Activated CD8-positive, alpha-beta T cell treated with anti-CD3 and anti-CD28 coated beads, Interleukin-2, amount 10 ng/mL, durations not matched to agents 7 days and 5 days (primary cell): ENCODE data around the gene FAM20C. TPM values are rescaled to one million over a fixed set of nuclear protein-coding genes. Genes with fewer than 3 reads are reported as not detected.

Experiments used
- ATAC-seq: fragments of 150-1000 bp; cut with Tn5 transposase; one replicate; pipeline ENCODE4 v1.10.0; 2021; ENCODE audit warnings: moderate library complexity
- CTCF ChIA-PET: fragments of 350-600 bp; sonication (Branson Sonifier 250); formaldehyde crosslinking; loops from one replicate; lab custom pipeline; 2021; ENCODE audit warnings: antibody characterized with exemption; lab: Charles Lee
- POLR2A ChIA-PET: fragments of 350-600 bp; sonication (Branson Sonifier 250); formaldehyde crosslinking; loops from one replicate; lab custom pipeline; 2021; ENCODE audit warnings: antibody characterized with exemption; lab: Charles Lee
- DNase-seq: peaks from one replicate; pipeline ENCODE4 v3.0.0-alpha.2; 2020
- H3K27ac Mint-ChIP-seq: one replicate; pipeline ENCODE4 v1.8.0; 2021; ENCODE audit warnings: mild to moderate bottlenecking, mixed read lengths
- H3K27me3 Mint-ChIP-seq: one replicate; pipeline ENCODE4 v1.8.0; 2021; ENCODE audit warnings: low read depth, mixed read lengths
- H3K36me3 Mint-ChIP-seq: one replicate; pipeline ENCODE4 v1.8.0; 2021; ENCODE audit warnings: low read depth, mixed read lengths
- H3K4me1 Mint-ChIP-seq: one replicate; pipeline ENCODE4 v1.8.0; 2021; ENCODE audit warnings: low read depth, mixed read lengths
- H3K4me3 Mint-ChIP-seq: one replicate; pipeline ENCODE4 v1.8.0; 2021; ENCODE audit warnings: mild to moderate bottlenecking, mixed read lengths
- H3K9me3 Mint-ChIP-seq: one replicate; pipeline ENCODE4 v1.8.0; 2022; ENCODE audit warnings: mixed read lengths; ENCODE audit not compliant: insufficient read depth
- total RNA-seq, 2 experiments: library from RNA; stranded (reverse); gene quantifications; one replicate each; pipeline ENCODE4 v1.2.3, GENCODE V29; 2021

Gene FAM20C
- total RNA-seq, 2 experiments from 2014 or later = 0.74 TPM; not detected in 1

DNA sequence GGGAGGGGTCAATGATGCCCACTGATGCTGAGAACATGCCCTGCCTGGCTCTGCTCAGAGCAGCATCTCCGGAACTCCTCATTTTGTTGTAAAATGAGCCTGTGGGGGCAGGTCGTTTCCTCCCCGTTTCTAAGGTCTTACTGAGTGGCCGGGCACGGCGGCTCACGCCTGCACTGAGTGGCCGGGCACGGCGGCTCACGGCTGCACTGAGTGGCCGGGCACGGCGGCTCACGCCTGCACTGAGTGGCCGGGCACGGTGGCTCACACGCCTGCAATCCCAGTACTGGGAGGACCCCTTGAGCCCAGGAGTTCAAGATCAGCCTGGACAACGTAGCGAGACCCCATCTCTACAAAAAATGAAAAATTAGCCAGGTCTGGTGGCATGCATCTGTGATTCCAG, 58.6 kb downstream of the FAM20C start:
- H3K4me1 Mint-ChIP-seq = no peaks in the 10 kb centered on the region
- ChIA-PET CTCF (no interaction called here), POLR2A (no interaction called here)
- no peak for ATAC-seq
- H3K9me3 Mint-ChIP-seq = no peaks in the 10 kb centered on the region
- H3K27me3 Mint-ChIP-seq = no peaks in the 10 kb centered on the region
- no peaks in the 10 kb centered on the region for H3K36me3 Mint-ChIP-seq
- no peak overlapping the region for H3K4me3 Mint-ChIP-seq
- H3K27ac Mint-ChIP-seq = no peak overlapping the region
- DNase-seq = no peak

DNA sequence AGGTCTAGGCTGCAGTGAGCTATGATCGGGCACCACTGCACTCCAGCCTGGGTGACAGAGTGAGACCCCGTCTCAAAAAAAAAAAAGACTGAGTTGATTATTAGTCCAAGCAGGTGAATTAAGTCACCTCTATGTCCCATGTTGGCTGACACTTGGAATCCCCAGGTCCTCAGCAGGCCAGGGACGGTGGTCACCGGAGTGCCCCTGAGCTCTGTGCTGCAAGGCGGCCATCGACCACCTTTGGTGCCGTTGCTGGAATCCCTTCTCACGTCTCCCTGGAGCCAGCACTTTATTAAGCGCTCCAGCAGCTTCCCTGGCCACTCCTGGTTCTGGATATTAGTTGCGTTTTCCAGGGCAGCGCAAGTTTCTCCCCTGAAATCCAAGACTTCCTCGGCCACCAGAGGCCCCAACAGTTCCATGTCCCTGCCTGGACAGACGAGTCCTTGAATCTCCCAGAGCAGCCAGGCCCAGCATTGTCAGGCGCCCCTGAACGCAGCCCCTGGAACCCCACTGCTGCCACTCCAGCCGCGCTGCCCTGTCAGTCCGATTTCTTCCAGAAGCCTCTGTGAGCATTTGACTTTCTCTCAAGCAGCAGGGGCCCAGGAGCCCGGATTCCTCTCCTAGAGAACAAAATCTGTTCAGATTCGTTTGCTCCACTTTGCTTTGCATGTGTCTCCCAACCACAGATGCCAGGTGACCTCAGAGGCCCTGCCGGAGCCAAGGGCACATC, 59.2 kb downstream of the FAM20C start:
- POLR2A ChIA-PET = no interaction called here
- DNase-seq (no peak), ATAC-seq (no peak)
- Mint-ChIP-seq H3K36me3 (no peaks in the 10 kb centered on the region), H3K9me3 (no peaks in the 10 kb centered on the region), H3K4me1 (no peaks in the 10 kb centered on the region), H3K27ac (no peak overlapping the region), H3K4me3 (no peak overlapping the region), H3K27me3 (no peaks in the 10 kb centered on the region)
- CTCF ChIA-PET = no interaction called here

DNA sequence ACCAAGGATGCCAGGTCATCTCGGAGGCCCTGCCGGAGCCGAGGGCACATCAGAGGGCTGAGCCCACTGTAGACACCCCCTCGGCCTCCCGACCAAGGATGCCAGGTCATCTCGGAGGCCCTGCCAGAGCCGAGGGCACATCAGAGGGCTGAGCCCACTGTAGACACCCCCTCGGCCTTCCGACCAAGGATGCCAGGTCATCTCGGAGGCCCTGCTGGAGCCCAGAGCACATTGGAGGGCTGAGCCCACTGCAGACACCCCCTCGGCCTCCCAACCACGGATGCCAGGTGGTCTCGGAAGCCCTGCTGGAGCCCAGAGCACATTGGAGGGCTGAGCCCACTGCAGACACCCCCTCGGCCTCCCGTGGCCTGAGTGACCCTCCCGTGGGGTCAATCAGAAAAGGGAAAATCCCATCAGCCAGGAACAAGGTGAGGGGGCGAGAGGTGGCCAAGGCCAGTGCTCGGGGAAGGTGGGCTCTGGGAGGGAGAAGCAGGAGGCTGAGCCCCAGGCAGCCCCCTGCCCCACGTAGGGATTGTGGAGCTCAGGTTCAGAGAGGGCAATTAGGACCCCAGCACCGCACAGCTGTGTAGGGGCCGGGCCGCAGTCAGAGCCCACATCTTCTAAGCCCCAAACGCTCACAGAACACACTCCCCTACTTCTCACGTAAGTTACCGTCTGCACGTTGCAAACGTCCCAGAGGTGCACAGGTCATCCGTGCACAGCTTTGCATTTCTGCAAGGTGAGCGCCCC, 60.0 kb downstream of the FAM20C start:
- H3K4me1 Mint-ChIP-seq = no peaks in the 10 kb centered on the region
- no peak overlapping the region for H3K4me3 Mint-ChIP-seq
- H3K36me3 Mint-ChIP-seq = no peaks in the 10 kb centered on the region
- DNase-seq (no peak), ATAC-seq (no peak)
- ChIA-PET CTCF (no interaction called here), POLR2A (no interaction called here)
- H3K27me3 Mint-ChIP-seq = no peaks in the 10 kb centered on the region
- no peaks in the 10 kb centered on the region for H3K9me3 Mint-ChIP-seq
- no peak overlapping the region for H3K27ac Mint-ChIP-seq

DNA sequence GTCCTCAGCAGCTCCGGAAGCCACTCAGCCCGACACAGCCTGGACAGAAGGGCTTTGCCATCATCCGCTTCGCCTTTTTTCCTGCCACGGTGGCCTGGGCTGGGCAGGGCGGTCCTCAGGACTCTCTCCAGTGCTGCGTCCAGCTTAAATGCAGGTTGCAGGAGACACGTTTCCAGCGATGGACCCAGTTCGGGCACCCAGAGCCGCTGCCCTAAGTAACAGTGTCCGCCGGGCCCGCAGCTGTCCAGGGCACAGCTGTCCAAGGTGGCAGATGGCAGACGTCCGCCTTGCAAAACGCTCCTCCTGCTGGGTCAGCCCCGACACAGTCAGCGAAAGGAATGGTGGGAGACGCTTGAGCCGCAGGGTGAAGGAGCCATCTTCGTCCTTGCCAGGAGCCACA, 60.6 kb downstream of the FAM20C start:
- H3K4me3 Mint-ChIP-seq = no peak overlapping the region
- H3K4me1 Mint-ChIP-seq = no peaks in the 10 kb centered on the region
- POLR2A ChIA-PET = no interaction called here
- H3K36me3 Mint-ChIP-seq = no peaks in the 10 kb centered on the region
- no peak overlapping the region for H3K27ac Mint-ChIP-seq
- no peaks in the 10 kb centered on the region for H3K27me3 Mint-ChIP-seq
- no peaks in the 10 kb centered on the region for H3K9me3 Mint-ChIP-seq
- ATAC-seq (no peak), DNase-seq (no peak)
- CTCF ChIA-PET = no interaction called here

DNA sequence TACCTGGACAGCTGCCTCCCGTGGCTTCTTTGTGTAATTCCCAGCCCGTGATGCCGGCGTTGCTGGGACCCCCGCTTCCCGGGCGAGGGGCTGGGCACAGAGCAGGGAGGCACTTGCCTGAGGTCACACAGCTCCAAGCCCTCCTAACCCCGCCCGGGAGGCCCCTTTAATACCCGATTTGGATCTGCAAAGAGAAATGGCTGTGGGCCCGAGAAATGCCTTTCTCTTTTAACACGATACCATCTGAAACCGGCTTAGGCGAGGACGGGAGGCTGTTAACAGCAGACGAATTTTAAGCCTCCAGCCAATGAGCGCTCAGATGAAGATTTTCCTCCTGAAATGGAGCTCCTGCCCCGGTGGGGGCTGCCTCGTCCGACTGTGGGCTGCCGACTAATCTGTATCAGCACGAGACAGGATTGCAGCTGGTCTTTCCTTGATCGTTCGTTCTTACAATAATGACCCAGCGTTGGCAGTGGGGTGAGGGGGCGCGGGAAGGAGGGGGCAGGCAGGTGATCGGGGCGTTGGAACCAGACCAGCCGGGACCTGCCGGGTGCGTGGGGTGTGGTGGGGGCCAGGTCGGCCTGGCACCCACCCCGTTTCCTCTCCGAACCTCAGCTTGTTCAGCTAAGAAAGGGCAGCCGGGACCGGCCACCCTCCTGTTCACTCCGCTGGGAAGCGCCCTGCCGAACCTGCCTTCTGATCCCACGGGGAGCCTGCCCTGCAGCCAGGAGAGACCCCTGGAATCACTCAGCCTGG, 61.4 kb downstream of the FAM20C start:
- Mint-ChIP-seq H3K36me3 (no peaks in the 10 kb centered on the region), H3K27ac (no peak overlapping the region), H3K9me3 (no peaks in the 10 kb centered on the region), H3K4me3 (no peak overlapping the region), H3K4me1 (no peaks in the 10 kb centered on the region), H3K27me3 (no peaks in the 10 kb centered on the region)
- ChIA-PET POLR2A (no interaction called here), CTCF (no interaction called here)
- ATAC-seq (no peak), DNase-seq (no peak)

DNA sequence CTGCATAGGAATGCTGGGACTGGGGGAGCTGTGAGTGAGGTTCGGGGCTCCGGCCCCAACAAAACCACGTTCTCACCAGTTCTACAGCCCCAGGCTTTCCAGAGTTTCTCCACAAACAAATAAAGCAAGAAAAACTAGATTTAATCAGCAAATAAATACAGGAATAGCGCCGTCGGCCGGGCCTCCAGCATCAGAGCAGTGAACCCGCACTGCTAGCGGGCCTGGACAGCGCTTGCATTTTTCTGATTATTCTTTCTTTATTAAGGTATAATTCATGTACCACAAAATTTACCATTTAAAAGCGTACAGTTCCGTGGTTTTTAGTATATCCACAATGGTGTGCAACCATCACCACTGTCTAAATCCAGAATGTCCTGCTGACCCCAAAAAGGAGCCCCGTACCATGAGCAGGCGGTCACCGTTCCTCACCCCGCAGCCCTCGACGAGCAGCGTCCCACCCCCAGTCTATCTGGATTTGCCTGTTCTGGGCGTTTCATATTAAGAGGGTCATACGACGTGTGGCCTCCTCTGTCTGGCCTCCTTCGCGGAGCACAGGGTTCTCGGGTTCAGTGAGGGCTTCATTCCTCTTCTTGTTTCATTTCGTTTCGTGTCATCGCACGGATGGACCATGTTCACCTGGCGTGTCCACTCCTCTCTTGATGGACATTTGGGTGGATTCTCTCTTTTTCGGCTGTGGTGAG, 62.1 kb downstream of the FAM20C start:
- Mint-ChIP-seq H3K4me3 (no peak overlapping the region), H3K4me1 (no peaks in the 10 kb centered on the region), H3K9me3 (no peaks in the 10 kb centered on the region), H3K36me3 (no peaks in the 10 kb centered on the region), H3K27ac (no peak overlapping the region), H3K27me3 (no peaks in the 10 kb centered on the region)
- no peak for ATAC-seq
- ChIA-PET POLR2A (no interaction called here), CTCF (no interaction called here)
- DNase-seq = no peak

DNA sequence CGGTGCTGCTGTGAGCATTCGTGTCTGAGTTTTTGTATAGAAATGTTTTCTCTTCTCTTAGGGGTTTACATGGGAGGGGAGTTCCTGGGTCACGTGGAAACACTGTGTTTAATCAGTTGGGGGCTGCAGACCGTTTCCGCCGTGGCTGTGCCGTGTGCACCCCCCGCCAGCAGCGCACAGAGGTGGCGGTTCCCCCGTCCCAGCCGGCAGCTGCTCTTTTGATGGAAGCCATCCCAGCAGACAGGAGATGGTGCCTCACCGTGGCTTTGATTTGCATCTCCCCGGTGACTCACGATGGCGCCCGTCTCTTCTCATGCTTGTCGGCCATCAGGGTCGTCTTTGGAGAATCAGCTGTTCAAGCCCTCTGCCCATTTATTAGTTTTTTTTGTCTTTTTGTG, 62.7 kb downstream of the FAM20C start:
- POLR2A ChIA-PET = no interaction called here
- no peak overlapping the region for H3K4me3 Mint-ChIP-seq
- no peak for DNase-seq

DNA sequence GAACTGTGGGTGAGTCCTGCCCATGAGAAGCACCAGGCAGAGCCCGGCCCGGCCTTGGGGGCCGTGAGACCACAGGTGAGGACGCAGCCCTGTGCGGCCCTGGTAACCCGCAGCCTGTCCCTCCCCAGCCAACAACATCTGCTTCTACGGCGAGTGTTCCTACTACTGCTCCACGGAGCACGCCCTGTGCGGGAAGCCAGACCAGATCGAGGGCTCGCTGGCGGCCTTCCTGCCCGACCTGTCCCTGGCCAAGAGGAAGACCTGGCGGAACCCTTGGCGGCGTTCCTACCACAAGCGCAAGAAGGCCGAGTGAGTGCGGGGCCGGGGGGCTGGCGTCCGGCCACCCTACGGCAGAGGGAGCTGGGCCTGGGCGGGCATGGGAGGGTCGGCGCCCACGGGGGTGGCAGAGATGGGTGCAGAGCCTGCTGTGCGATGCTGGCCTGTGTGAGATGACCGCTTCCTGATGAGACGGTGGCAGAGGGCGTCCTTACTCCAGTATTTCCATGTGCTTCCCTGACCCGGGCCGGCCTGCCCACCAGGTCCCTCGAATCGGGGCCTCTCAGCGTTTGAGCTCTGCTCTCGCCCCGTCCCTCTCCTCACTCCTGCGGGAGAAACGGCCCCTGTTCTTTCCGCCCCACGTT, 63.5 kb downstream of the FAM20C start:
- CTCF ChIA-PET = no interaction called here
- no peaks in the 10 kb centered on the region for H3K4me1 Mint-ChIP-seq
- POLR2A ChIA-PET = no interaction called here
- H3K4me3 Mint-ChIP-seq = no peak overlapping the region
- DNase-seq (no peak), ATAC-seq (no peak)
- H3K36me3 Mint-ChIP-seq = no peaks in the 10 kb centered on the region
- H3K27me3 Mint-ChIP-seq = no peaks in the 10 kb centered on the region
- H3K9me3 Mint-ChIP-seq = no peaks in the 10 kb centered on the region
- H3K27ac Mint-ChIP-seq = no peak overlapping the region

More for the DNA sequence above, 62.7 kb downstream of the FAM20C start:
- no peaks in the 10 kb centered on the region for H3K27me3 Mint-ChIP-seq
- H3K9me3 Mint-ChIP-seq = no peaks in the 10 kb centered on the region
- no peak overlapping the region for H3K27ac Mint-ChIP-seq
- no peaks in the 10 kb centered on the region for H3K36me3 Mint-ChIP-seq
- no peak for ATAC-seq
- no peaks in the 10 kb centered on the region for H3K4me1 Mint-ChIP-seq
- CTCF ChIA-PET = no interaction called here

DNA sequence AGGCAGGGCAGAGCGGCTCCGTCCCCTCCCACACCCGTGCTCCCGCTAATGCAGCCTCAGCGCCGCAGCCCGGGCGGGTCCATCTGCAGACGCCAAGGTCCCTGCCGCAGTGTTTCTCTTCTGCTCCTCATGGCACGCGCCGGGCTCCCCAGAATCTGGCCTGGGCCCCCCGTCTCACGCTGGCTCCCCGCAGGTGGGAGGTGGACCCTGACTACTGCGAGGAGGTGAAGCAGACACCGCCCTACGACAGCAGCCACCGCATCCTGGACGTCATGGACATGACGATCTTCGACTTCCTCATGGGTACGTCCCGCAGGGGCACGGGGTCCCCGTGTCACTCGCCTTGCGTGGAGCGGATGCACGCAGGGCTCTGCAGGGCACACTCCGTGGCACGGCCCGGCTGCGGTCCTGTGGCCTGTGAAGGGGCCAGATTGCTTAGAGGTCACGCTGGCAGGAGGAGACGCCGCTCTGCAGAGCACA, 64.1 kb downstream of the FAM20C start:
- no peak overlapping the region for H3K4me3 Mint-ChIP-seq
- no peak for DNase-seq
- H3K4me1 Mint-ChIP-seq = no peaks in the 10 kb centered on the region
- CTCF ChIA-PET = no interaction called here
- no peak for ATAC-seq
- H3K27me3 Mint-ChIP-seq = no peaks in the 10 kb centered on the region
- H3K27ac Mint-ChIP-seq = no peak overlapping the region
- no peaks in the 10 kb centered on the region for H3K36me3 Mint-ChIP-seq
- POLR2A ChIA-PET = no interaction called here
- no peaks in the 10 kb centered on the region for H3K9me3 Mint-ChIP-seq

DNA sequence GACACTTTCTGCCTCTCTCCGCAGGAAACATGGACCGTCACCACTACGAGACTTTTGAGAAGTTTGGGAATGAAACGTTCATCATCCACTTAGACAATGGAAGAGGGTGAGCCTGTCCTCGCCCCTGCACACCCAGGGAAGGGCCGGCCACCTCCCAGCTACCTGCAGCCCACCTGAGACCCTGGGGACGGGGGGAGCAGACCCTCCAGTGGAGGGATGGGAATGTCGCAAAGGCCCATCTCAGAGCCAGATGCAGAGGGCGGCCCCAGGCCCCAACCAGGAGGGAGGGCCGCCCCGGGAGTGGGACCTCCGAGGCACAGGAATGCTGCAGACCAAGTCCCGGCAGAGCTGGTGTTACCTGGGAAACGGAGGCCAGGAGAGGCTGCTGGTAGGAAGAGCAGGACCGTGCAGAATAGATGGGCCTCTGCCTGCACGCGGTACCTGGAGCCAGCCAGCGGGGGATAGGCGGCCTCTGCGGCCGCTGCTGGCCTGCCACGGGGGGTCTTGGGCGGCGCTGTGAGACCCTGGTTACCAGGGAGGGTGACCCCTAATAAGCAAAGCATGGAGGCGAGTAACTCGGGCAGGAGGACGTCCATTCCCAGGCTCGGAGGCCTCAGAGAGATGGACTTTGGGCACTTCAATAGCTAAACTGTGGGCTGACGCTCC, 64.7 kb downstream of the FAM20C start:
- peaks cover 4% of the 10 kb centered on the region for H3K36me3 Mint-ChIP-seq
- peaks cover under 1% of the 10 kb centered on the region for H3K4me1 Mint-ChIP-seq
- H3K9me3 Mint-ChIP-seq = peaks cover 4% of the 10 kb centered on the region
- no peak overlapping the region for H3K4me3 Mint-ChIP-seq
- POLR2A ChIA-PET = no interaction called here
- ATAC-seq (no peak), DNase-seq (no peak)
- CTCF ChIA-PET = no interaction called here
- H3K27ac Mint-ChIP-seq = no peak overlapping the region
- no peaks in the 10 kb centered on the region for H3K27me3 Mint-ChIP-seq

DNA sequence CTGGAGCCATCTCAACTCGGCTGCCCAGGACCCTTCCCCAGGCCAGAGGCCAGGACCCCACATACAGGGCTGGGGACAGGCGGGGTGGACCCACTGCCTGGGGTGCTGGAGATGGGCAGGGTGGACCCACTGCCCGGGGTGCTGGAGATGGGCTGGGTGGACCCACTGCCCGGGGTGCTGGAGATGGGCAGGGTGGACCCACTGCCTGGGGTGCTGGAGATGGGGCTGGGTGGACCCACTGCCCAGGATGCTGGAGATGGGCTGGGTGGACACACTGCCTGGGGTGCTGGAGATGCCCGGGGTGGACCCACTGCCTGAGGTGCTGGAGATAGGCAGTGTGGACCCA, 65.2 kb downstream of the FAM20C start:
- ATAC-seq = no peak
- peaks cover 7% of the 10 kb centered on the region for H3K9me3 Mint-ChIP-seq
- H3K4me1 Mint-ChIP-seq = peaks cover 3% of the 10 kb centered on the region
- no peak overlapping the region for H3K4me3 Mint-ChIP-seq
- no peak for DNase-seq
- peaks cover 9% of the 10 kb centered on the region for H3K36me3 Mint-ChIP-seq
- H3K27ac Mint-ChIP-seq = no peak overlapping the region
- POLR2A ChIA-PET = no interaction called here
- CTCF ChIA-PET = no interaction called here
- H3K27me3 Mint-ChIP-seq = no peaks in the 10 kb centered on the region
